GM10266 (cell line): ENCODE results near the gene TKTL1.

Experiments
- DNase-seq: peaks from one replicate; pipeline ENCODE4 v3.0.0; 2012; ENCODE audit errors: extremely low spot score
- CTCF ChIP-seq: IDR thresholded peaks from 2 replicates; pipeline ENCODE4 v1.5.1; 2012; ENCODE audit warnings: mild to moderate bottlenecking, low read depth; ENCODE audit not compliant: control insufficient read depth, insufficient read depth; ENCODE audit errors: missing control alignments

Gene TKTL1

GRCh38 chrX:154352012-154352401, 56.4 kb downstream of the TKTL1 start:
- no peak for DNase-seq
- no peak for TF ChIP-seq CTCF

- TF ChIP-seq CTCF = no peak
- no peak for DNase-seq
Observed at GRCh38 chrX:154352466-154352865, 56.9 kb downstream of the TKTL1 start.

- no peak for TF ChIP-seq CTCF
- no peak for DNase-seq
Observed at GRCh38 chrX:154353172-154353843, 57.7 kb downstream of the TKTL1 start.

- no peak for TF ChIP-seq CTCF
- no peak for DNase-seq
Observed at GRCh38 chrX:154354013-154354412, 58.4 kb downstream of the TKTL1 start.

- no peak for TF ChIP-seq CTCF
- no peak for DNase-seq
Observed at GRCh38 chrX:154354516-154354915, 58.9 kb downstream of the TKTL1 start.

DNA sequence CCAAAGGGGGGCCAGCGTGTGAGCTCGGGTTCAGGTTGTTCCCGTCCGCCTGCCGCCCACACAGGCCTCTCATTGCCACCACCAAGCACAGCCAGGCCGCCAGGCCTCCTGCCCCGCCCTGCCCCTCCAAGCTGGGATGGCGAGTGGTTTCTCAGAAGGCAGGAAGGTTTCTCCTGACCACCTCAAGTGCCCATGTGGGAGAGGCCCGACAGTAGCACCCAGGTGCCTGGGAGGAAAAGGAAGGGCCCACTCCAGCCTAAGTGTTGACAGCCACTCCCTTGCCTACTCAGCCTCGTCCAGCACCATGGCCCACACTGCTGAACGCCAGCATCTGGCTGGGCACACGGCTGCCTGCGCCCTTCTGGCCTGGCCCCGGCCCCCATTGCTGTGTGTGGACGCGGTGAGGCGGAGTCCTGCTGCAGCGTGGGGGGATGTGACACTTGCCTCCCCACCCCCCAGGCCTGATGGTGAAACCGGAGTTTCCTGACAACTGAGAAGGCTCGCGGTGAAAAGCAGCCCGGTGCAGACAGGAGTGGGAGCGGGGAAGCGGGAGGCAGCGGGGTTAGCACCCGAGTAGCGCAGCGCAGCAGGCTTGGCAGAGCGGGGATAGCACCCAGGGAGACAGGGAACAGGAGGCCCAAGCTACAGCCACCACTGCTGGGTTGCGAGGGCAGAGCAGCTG, 59.6 kb downstream of the TKTL1 start:
- no peak for DNase-seq
- no peak for TF ChIP-seq CTCF

GRCh38 chrX:154355776-154356140, 60.2 kb downstream of the TKTL1 start:
- DNase-seq = no peak
- no peak for TF ChIP-seq CTCF
